Liver (tissue), 9 donors: ENCODE results near the gene TEC. TPM values are rescaled to one million over a fixed set of nuclear protein-coding genes. Genes with fewer than 3 reads are reported as not detected.

Experiments used
- DNase-seq: peaks from one replicate; pipeline ENCODE4 v3.0.0-alpha.2; 2017; ENCODE audit warnings: low spot score
- H3K27ac ChIP-seq, 2 donors: one replicate each; pipeline ENCODE4 v1.7.0; 2013; ENCODE audit warnings: inconsistent platforms in 2 of 2, low read length in 2 of 2, control low read depth in 1 of 2, low read depth in 1 of 2, mild to moderate bottlenecking in 1 of 2
- H3K27me3 ChIP-seq, 4 donors: one replicate each; pipeline versions ENCODE4 v1.6.1 to v1.7.0; 2013; ENCODE audit warnings: low read length in 3 of 4, inconsistent platforms in 1 of 4, mild to moderate bottlenecking in 1 of 4, moderate library complexity in 1 of 4; ENCODE audit not compliant: control insufficient read depth in 4 of 4, insufficient read depth in 4 of 4
- H3K36me3 ChIP-seq, 4 donors: one replicate each; pipeline versions ENCODE4 v1.6.1 to v1.7.0; 2013; ENCODE audit warnings: low read length in 3 of 4, mild to moderate bottlenecking in 3 of 4, low read depth in 1 of 4, moderate library complexity in 1 of 4; ENCODE audit not compliant: control insufficient read depth in 4 of 4, insufficient read depth in 3 of 4
- H3K4me1 ChIP-seq, 4 donors: one replicate each; pipeline versions ENCODE4 v1.6.1 to v1.7.0; 2013; ENCODE audit warnings: low read length in 3 of 4, mild to moderate bottlenecking in 3 of 4, moderate library complexity in 1 of 4; ENCODE audit not compliant: control insufficient read depth in 4 of 4, insufficient read depth in 4 of 4
- H3K4me3 ChIP-seq, 3 donors: one replicate each; pipeline versions ENCODE4 v1.6.1 to v1.7.0; 2013; ENCODE audit warnings: low read length in 3 of 3, control low read depth in 1 of 3, low read depth in 1 of 3, mild to moderate bottlenecking in 1 of 3
- H3K9ac ChIP-seq, 2 donors: one replicate each; pipeline ENCODE4 v1.7.0; 2013; ENCODE audit warnings: low read length in 2 of 2, mild to moderate bottlenecking in 2 of 2, moderate library complexity in 2 of 2, control low read depth in 1 of 2, low read depth in 1 of 2
- H3K9me3 ChIP-seq, 4 donors: one replicate each; pipeline versions ENCODE4 v1.6.1 to v1.7.0; 2013; ENCODE audit warnings: low read length in 3 of 4; ENCODE audit not compliant: control insufficient read depth in 4 of 4
- CTCF ChIP-seq: fragments of 150-350 bp; IDR thresholded peaks from 2 replicates; pipeline ENCODE4 v1.5.1; 2017; ENCODE audit warnings: improper control_type of control experiment, low read depth, low read length; ENCODE audit not compliant: missing input control
- EGR1 ChIP-seq, 2 donors: IDR thresholded peaks; 2 replicates each; pipeline ENCODE4 v1.6.1; 2016 to 2018; ENCODE audit warnings: antibody characterized with exemption in 2 of 2, low read depth in 2 of 2
- FOXA1 ChIP-seq: IDR thresholded peaks from 2 replicates; pipeline ENCODE4 v1.6.1; 2016; ENCODE audit warnings: antibody characterized with exemption
- FOXA2 ChIP-seq: IDR thresholded peaks from 2 replicates; pipeline ENCODE4 v1.6.1; 2016; ENCODE audit warnings: antibody characterized with exemption
- GABPA ChIP-seq, 2 donors: IDR thresholded peaks in 1 of 2; conservative IDR thresholded peaks in 1 of 2; 2 replicates each; pipeline ENCODE4 v1.6.1; 2016; ENCODE audit warnings: antibody characterized with exemption in 2 of 2, mild to moderate bottlenecking in 1 of 2, moderate library complexity in 1 of 2
- HNF4A ChIP-seq, 2 donors: conservative IDR thresholded peaks; 2 replicates each; pipeline ENCODE4 v1.6.1; 2016; ENCODE audit warnings: antibody characterized with exemption in 2 of 2, mild to moderate bottlenecking in 2 of 2
- HNF4G ChIP-seq: IDR thresholded peaks from 2 replicates; pipeline ENCODE4 v1.6.1; 2016; ENCODE audit warnings: antibody characterized with exemption
- JUND ChIP-seq, 2 donors: IDR thresholded peaks; 2 replicates each; pipeline ENCODE4 v1.6.1; 2016; ENCODE audit warnings: antibody characterized with exemption in 2 of 2
- MAX ChIP-seq: IDR thresholded peaks from 2 replicates; pipeline ENCODE4 v1.6.1; 2016; ENCODE audit warnings: antibody characterized with exemption
- NR2F2 ChIP-seq: IDR thresholded peaks from 2 replicates; pipeline ENCODE4 v1.6.1; 2016; ENCODE audit warnings: antibody characterized with exemption
- RAD21 ChIP-seq, 2 donors: IDR thresholded peaks; 2 replicates each; pipeline ENCODE4 v1.6.1; 2016; ENCODE audit warnings: antibody characterized with exemption in 2 of 2, mild to moderate bottlenecking in 2 of 2
- RXRA ChIP-seq, 2 donors: IDR thresholded peaks; 2 replicates each; pipeline ENCODE4 v1.6.1; 2017 to 2018; ENCODE audit warnings: antibody characterized with exemption in 2 of 2, mild to moderate bottlenecking in 1 of 2
- SP1 ChIP-seq: IDR thresholded peaks from 2 replicates; pipeline ENCODE4 v1.6.1; 2018; ENCODE audit warnings: antibody characterized with exemption, mild to moderate bottlenecking
- TAF1 ChIP-seq: conservative IDR thresholded peaks from 2 replicates; pipeline ENCODE4 v1.6.1; 2016; ENCODE audit warnings: antibody characterized with exemption, mild to moderate bottlenecking
- YY1 ChIP-seq: IDR thresholded peaks from 2 replicates; pipeline ENCODE4 v1.6.1; 2016; ENCODE audit warnings: antibody characterized with exemption, mild to moderate bottlenecking
- ZBTB33 ChIP-seq: IDR thresholded peaks from 2 replicates; pipeline ENCODE4 v1.6.1; 2016; ENCODE audit warnings: antibody characterized with exemption
- WGBS: extraction: QIAGEN DNeasy Blood & Tissue Kit; methylation state at CpG from one replicate; pipeline ENCODE4 v1.1.7; 2013; 5-methylcytosine and 5-hydroxymethylcytosine counted together
- polyA plus RNA-seq, 2 donors: library from polyadenylated mRNA; stranded (reverse) in 1 of 2; unstranded in 1 of 2; fragments of 200-250 nt in 1 of 2; fragments of >200 nt in 1 of 2; fragmentation: Nextera tagmentation in 1 of 2; extraction: Ambion mirVana in 1 of 2; gene quantifications; one replicate each; pipeline versions ENCODE4 v1.2.1 to v1.2.3, GENCODE V29; 2013 to 2015
- total RNA-seq, 2 donors: library from RNA; depleted of rRNA; stranded (reverse); fragments of >200 nt; gene quantifications; one replicate each; pipeline ENCODE4 v1.2.3, GENCODE V29; 2014
- TF ChIP-seq, protein P1 (sequence below): IDR thresholded peaks from 2 replicates; pipeline ENCODE4 v1.6.1; 2016; ENCODE audit warnings: antibody characterized with exemption
- donor health status: healthy.
- donor health status: healthy.
- donor health status: healthy.
- donor health status: healthy.
- donor health status: healthy.

TEC gene
- total and polyA plus RNA-seq, 4 donors, result 1.1 to 4.7 (median 2.0) TPM

- no peaks in the 10 kb centered on the region for H3K4me1 ChIP-seq
- no peaks in the 10 kb centered on the region for H3K36me3 ChIP-seq
- TF ChIP-seq HNF4G (no peak), MAX (no peak), CTCF (no peak), ZBTB33 (no peak)
- DNase-seq, result no peak
- 96% methylated on average over 3 of the region's 3 CpGs for WGBS
- H3K4me3 ChIP-seq, result no peak overlapping the region
- H3K27me3 ChIP-seq, result no peaks in the 10 kb centered on the region
- no peaks in the 10 kb centered on the region for H3K9me3 ChIP-seq
- H3K27ac ChIP-seq, result no peak overlapping the region
- H3K9ac ChIP-seq, result no peak overlapping the region
Measured at GRCh38 chr4:48195853-48196252, 73.8 kb downstream of the TEC start.

DNA sequence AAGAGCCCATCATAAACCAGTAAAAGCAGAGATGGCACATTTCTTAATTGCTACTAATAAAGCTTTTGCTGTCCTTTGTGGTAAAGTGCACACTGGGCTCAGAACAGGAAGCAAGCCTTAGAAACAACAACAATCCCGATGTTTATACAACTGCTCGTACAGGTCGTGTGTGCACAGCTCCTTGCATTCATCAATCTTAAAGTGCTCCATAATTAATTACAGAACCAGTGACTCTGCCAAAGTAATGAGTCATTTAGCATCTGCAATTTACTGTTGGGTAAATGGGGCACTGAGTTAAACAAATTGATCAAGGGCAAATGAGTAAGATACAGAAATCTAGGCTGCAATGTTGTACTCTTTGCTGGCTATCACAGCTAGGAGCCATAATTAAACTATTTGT is 74.3 kb downstream of the TEC start:
- Histone ChIP-seq H3K27me3 (no peaks in the 10 kb centered on the region), H3K9ac (no peak overlapping the region), H3K4me3 (no peak overlapping the region), H3K27ac (no peak overlapping the region), H3K4me1 (no peaks in the 10 kb centered on the region), H3K36me3 (no peaks in the 10 kb centered on the region), H3K9me3 (no peaks in the 10 kb centered on the region)
- 56% methylated on average over 3 of the region's 3 CpGs for WGBS
- no peak for DNase-seq
- TF ChIP-seq YY1 (no peak), FOXA2 (no peak), HNF4A (conservative IDR thresholded peaks at IDR 0.05) (no peak), EGR1 (IDR thresholded peaks at IDR 0.05; ENCODE audit: low read depth in 2 of 2) (no peak), HNF4G (no peak), RXRA (IDR thresholded peaks at IDR 0.05) (no peak), FOXA1 (no peak), SP1 (no peak), JUND (IDR thresholded peaks at IDR 0.05) (no peak), TAF1 (no peak), ZBTB33 (no peak), MAX (no peak), NR2F2 (no peak), GABPA (IDR thresholded peaks at IDR 0.05 in 1 of 2, conservative IDR thresholded peaks at IDR 0.05 in 1 of 2) (no peak), RAD21 (IDR thresholded peaks at IDR 0.05) (no peak)
- TF ChIP-seq, protein P1, sequence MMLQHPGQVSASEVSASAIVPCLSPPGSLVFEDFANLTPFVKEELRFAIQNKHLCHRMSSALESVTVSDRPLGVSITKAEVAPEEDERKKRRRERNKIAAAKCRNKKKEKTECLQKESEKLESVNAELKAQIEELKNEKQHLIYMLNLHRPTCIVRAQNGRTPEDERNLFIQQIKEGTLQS, result no peak
